WI38 (cell line): ENCODE data around the gene EIF2B5.
"Not testable (repeated sequence)": the region's sequence is repeated elsewhere in the genome, so short reads cannot be mapped to it uniquely, and the experiment has no call there.

Source experiments
- H3K4me3 ChIP-seq: 2 replicates; pipeline ENCODE4 v1.5.1; 2011; ENCODE audit warnings: low read depth, mild to moderate bottlenecking, control low read depth, low read length
- TF ChIP-seq, protein P1 (sequence below): IDR thresholded peaks from 2 replicates; pipeline ENCODE4 v1.5.1; 2012; ENCODE audit warnings: low read depth, mild to moderate bottlenecking, control low read depth, low read length

Gene EIF2B5

GRCh38 chr3:184110316-184110725 is 24.8 kb upstream of the EIF2B5 start:
- H3K4me3 ChIP-seq: no peak overlapping the region
- TF ChIP-seq, protein P1, sequence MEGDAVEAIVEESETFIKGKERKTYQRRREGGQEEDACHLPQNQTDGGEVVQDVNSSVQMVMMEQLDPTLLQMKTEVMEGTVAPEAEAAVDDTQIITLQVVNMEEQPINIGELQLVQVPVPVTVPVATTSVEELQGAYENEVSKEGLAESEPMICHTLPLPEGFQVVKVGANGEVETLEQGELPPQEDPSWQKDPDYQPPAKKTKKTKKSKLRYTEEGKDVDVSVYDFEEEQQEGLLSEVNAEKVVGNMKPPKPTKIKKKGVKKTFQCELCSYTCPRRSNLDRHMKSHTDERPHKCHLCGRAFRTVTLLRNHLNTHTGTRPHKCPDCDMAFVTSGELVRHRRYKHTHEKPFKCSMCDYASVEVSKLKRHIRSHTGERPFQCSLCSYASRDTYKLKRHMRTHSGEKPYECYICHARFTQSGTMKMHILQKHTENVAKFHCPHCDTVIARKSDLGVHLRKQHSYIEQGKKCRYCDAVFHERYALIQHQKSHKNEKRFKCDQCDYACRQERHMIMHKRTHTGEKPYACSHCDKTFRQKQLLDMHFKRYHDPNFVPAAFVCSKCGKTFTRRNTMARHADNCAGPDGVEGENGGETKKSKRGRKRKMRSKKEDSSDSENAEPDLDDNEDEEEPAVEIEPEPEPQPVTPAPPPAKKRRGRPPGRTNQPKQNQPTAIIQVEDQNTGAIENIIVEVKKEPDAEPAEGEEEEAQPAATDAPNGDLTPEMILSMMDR: no peak

- TF ChIP-seq, protein P1: no peak
- no peak overlapping the region for H3K4me3 ChIP-seq
These were observed 19.1 kb upstream of the EIF2B5 start for GRCh38 chr3:184116017-184116416.

DNA sequence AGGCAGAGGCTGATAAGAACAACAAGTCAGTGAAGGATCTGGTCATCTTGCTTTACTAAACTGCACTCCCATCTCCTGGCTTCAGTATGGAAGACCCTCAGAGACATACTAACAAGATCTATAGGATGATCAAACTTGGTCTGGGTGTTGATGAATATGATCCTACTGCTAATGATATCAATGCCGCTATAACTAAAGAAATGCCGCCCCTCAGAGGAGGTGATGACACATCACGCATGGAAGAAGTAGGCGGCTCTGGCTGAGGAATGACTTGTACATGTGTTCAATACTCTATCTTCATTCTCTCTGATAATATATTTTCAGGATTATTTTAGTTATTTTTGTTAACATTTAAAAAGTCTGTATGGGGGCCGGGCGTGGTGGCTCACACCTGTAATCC is 17.5 kb upstream of the EIF2B5 start:
- TF ChIP-seq, protein P1: no peak
- H3K4me3 ChIP-seq: no peak overlapping the region

DNA sequence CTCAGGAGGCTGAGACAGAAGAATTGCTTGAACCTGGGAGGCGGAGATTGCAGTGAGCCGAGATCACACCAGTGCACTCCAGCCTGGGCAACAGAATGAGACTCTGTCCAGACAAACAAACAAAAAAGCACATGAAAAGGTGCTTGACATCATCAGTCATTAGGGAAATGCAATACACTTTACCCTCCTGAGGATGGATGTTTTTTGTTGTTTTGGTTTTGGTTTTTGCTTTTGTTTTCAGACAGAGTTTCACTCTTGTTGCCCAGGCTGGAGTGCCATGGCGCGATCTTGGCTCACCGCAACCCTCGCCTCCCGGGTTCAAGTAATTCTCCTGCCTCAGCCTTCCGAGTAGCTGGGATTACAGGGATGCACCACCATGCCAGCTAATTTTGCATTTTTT is 14.1 kb upstream of the EIF2B5 start:
- H3K4me3 ChIP-seq: not testable (repeated sequence)

GRCh38 chr3:184126006-184126405 is 9.2 kb upstream of the EIF2B5 start:
- no peak overlapping the region for H3K4me3 ChIP-seq
- TF ChIP-seq, protein P1: no peak

DNA sequence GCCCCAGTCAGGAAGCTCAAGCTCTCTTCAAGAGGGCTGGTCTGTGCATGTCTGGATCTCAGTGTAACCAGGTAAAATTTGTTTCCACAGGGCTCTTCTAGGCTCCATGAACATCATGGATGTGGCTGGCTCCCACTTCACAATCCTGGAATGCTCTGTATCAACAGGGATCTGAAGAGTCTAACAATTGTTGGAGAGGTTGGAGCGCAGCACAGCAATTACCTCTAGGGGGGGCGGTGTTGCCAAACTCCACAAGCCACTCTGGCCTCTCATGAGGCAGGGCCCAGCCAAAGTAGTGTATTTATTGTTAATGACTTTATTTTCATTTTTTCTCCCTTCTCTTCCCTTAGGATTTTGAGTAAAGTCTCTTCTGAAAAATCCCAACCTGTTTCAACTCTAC is 6.1 kb upstream of the EIF2B5 start:
- H3K4me3 ChIP-seq: no peak overlapping the region
- TF ChIP-seq, protein P1: peak; percentile 39; the same call in 1 of the 2 replicates

DNA sequence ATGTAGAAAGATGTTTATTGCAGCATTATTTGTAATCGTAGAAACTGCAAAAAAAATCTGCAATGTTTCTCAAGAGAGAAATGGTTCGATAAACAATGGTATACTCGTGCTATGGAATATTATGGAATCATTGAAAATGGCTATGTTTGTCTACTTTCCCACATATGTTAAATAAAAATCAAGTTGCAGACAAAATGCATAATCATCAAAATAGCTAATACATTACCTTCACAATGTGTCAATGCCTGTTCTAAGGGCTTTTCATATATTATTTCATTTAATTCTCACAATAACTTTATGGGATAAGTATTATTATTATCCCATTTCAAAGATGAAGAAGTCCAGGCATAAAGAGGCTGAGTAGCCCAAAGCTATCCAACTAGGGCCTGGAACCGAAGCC is 2.2 kb upstream of the EIF2B5 start:
- H3K4me3 ChIP-seq: no peak overlapping the region
- TF ChIP-seq, protein P1: no peak
